ENCODE data around the gene GPX4. TPM values are rescaled to one million over a fixed set of nuclear protein-coding genes. Genes with fewer than 3 reads are reported as not detected.

The GPX4 gene
- total RNA-seq, 1 donor from 2014 or later = 210 TPM

- no peak overlapping the region for H3K27ac Mint-ChIP-seq (ENCODE audit: unreplicated experiment)
- no peak overlapping the region for H3K4me3 Mint-ChIP-seq (ENCODE audit: unreplicated experiment)
- H3K27me3 Mint-ChIP-seq (ENCODE audit: unreplicated experiment) = peaks cover 14% of the 10 kb centered on the region
- H3K36me3 Mint-ChIP-seq (ENCODE audit: unreplicated experiment) = peaks cover 16% of the 10 kb centered on the region
- peaks cover 6% of the 10 kb centered on the region for H3K9me3 Mint-ChIP-seq (ENCODE audit: unreplicated experiment)
- peaks cover 8% of the 10 kb centered on the region for H3K4me1 Mint-ChIP-seq (ENCODE audit: low read depth, unreplicated experiment)
- no peak for DNase-seq
- TF ChIP-seq CTCF (IDR thresholded peaks at IDR 0.05; ENCODE audit: partially characterized antibody, unreplicated experiment) = no peak
These were observed 42.0 kb downstream of the GPX4 start for GRCh38 chr19:1145635-1146411.

- Mint-ChIP-seq H3K9me3 (ENCODE audit: unreplicated experiment) (peaks cover 6% of the 10 kb centered on the region), H3K27ac (ENCODE audit: unreplicated experiment) (no peak overlapping the region), H3K4me1 (ENCODE audit: low read depth, unreplicated experiment) (peaks cover 8% of the 10 kb centered on the region), H3K36me3 (ENCODE audit: unreplicated experiment) (peaks cover 16% of the 10 kb centered on the region), H3K4me3 (ENCODE audit: unreplicated experiment) (no peak overlapping the region), H3K27me3 (ENCODE audit: unreplicated experiment) (peaks cover 14% of the 10 kb centered on the region)
- DNase-seq = no peak
- TF ChIP-seq CTCF (IDR thresholded peaks at IDR 0.05; ENCODE audit: partially characterized antibody, unreplicated experiment) = no peak
These were observed 42.6 kb downstream of the GPX4 start for GRCh38 chr19:1146412-1146699.

GRCh38 chr19:1146858-1147780 is 43.3 kb downstream of the GPX4 start:
- no peak overlapping the region for H3K4me3 Mint-ChIP-seq (ENCODE audit: unreplicated experiment)
- H3K9me3 Mint-ChIP-seq (ENCODE audit: unreplicated experiment) = peaks cover 6% of the 10 kb centered on the region
- no peak overlapping the region for H3K27ac Mint-ChIP-seq (ENCODE audit: unreplicated experiment)
- H3K36me3 Mint-ChIP-seq (ENCODE audit: unreplicated experiment) = peaks cover 12% of the 10 kb centered on the region
- H3K27me3 Mint-ChIP-seq (ENCODE audit: unreplicated experiment) = peaks cover 14% of the 10 kb centered on the region
- no peak for DNase-seq
- TF ChIP-seq CTCF (IDR thresholded peaks at IDR 0.05; ENCODE audit: partially characterized antibody, unreplicated experiment) = no peak
- peaks cover 8% of the 10 kb centered on the region for H3K4me1 Mint-ChIP-seq (ENCODE audit: low read depth, unreplicated experiment)

- DNase-seq = no peak
- H3K4me1 Mint-ChIP-seq (ENCODE audit: low read depth, unreplicated experiment) = peaks cover 8% of the 10 kb centered on the region
- TF ChIP-seq CTCF (IDR thresholded peaks at IDR 0.05; ENCODE audit: partially characterized antibody, unreplicated experiment) = no peak
- H3K27me3 Mint-ChIP-seq (ENCODE audit: unreplicated experiment) = peaks cover 11% of the 10 kb centered on the region
- no peak overlapping the region for H3K27ac Mint-ChIP-seq (ENCODE audit: unreplicated experiment)
- H3K9me3 Mint-ChIP-seq (ENCODE audit: unreplicated experiment) = peaks cover 4% of the 10 kb centered on the region
- H3K4me3 Mint-ChIP-seq (ENCODE audit: unreplicated experiment) = no peak overlapping the region
- peaks cover 11% of the 10 kb centered on the region for H3K36me3 Mint-ChIP-seq (ENCODE audit: unreplicated experiment)
These were observed 44.2 kb downstream of the GPX4 start for GRCh38 chr19:1147934-1148549.

All from glutamatergic neuron (in vitro differentiated cells).